HG03571 (cell line): ENCODE results near the gene SPAAR.
"Not testable (repeated sequence)": the region's sequence is repeated elsewhere in the genome, so short reads cannot be mapped to it uniquely, and the experiment has no call there.

Source experiments
- ATAC-seq: cut with Tn5 transposase; IDR thresholded peaks from one replicate; pipeline ENCODE4 v1.9.1; 2021; ENCODE audit not compliant: unreplicated experiment

Gene SPAAR

GRCh38 chr9:35909274-35909673 lies at the start of gene SPAAR:
Gene SPAAR, plus strand, starts transcription at chr9:35909490. Its CDS starts 974 bp downstream, at chr9:35910464.
- no peak for ATAC-seq

GRCh38 chr9:35859990-35860339 lies 49.3 kb upstream of the SPAAR start:
- no peak for ATAC-seq

- no peak for ATAC-seq
These were observed 48.0 kb upstream of the SPAAR start for GRCh38 chr9:35861161-35861897.

GRCh38 chr9:35862328-35862727 lies 47.0 kb upstream of the SPAAR start:
- no peak for ATAC-seq

- no peak for ATAC-seq
These were observed 45.7 kb upstream of the SPAAR start for GRCh38 chr9:35863583-35863982.

GRCh38 chr9:35864695-35865255 lies 44.5 kb upstream of the SPAAR start:
- ATAC-seq: no peak

- no peak for ATAC-seq
These were observed 41.8 kb upstream of the SPAAR start for GRCh38 chr9:35867538-35867937.

GRCh38 chr9:35868933-35869332 lies 40.4 kb upstream of the SPAAR start:
- no peak for ATAC-seq

- ATAC-seq: no peak
These were observed 39.6 kb upstream of the SPAAR start for GRCh38 chr9:35869621-35870216.

- no peak for ATAC-seq
These were observed 38.9 kb upstream of the SPAAR start, which contains the start of gene OR13J1 for GRCh38 chr9:35870351-35870923. Gene OR13J1, minus strand, starts transcription at chr9:35870401. Its CDS starts 0 bp downstream, at chr9:35870401.

- ATAC-seq: no peak
These were observed 37.7 kb upstream of the SPAAR start for GRCh38 chr9:35871545-35871944.

GRCh38 chr9:35872505-35872904 lies 36.8 kb upstream of the SPAAR start:
- ATAC-seq: no peak

- no peak for ATAC-seq
These were observed 26.9 kb upstream of the SPAAR start for GRCh38 chr9:35882263-35882848.

GRCh38 chr9:35882996-35883395 lies 26.3 kb upstream of the SPAAR start:
- no peak for ATAC-seq

- ATAC-seq: not testable (repeated sequence)
These were observed 24.4 kb upstream of the SPAAR start for GRCh38 chr9:35884908-35885307.

- ATAC-seq: no peak
These were observed 17.6 kb upstream of the SPAAR start for GRCh38 chr9:35891646-35892045.

- ATAC-seq: no peak
These were observed 17.2 kb upstream of the SPAAR start for GRCh38 chr9:35892051-35892450.

GRCh38 chr9:35896570-35896969 lies 12.7 kb upstream of the SPAAR start:
- no peak for ATAC-seq

GRCh38 chr9:35897376-35898099 lies 11.8 kb upstream of the SPAAR start:
- not testable (repeated sequence) for ATAC-seq

GRCh38 chr9:35898337-35898736 lies 11.0 kb upstream of the SPAAR start:
- ATAC-seq: no peak

GRCh38 chr9:35899021-35899420 lies 10.3 kb upstream of the SPAAR start:
- no peak for ATAC-seq
